GM10266 (cell line): ENCODE results near the gene SLC6A3.
A peak's percentile ranks its signal among the peaks of the same experiment; 100 is the strongest.

Experiments
- DNase-seq: peaks from one replicate; pipeline ENCODE4 v3.0.0; 2012; ENCODE audit errors: extremely low spot score
- CTCF ChIP-seq: IDR thresholded peaks from 2 replicates; pipeline ENCODE4 v1.5.1; 2012; ENCODE audit warnings: mild to moderate bottlenecking, low read depth; ENCODE audit not compliant: control insufficient read depth, insufficient read depth; ENCODE audit errors: missing control alignments

Gene SLC6A3

GRCh38 chr5:1445313-1445688, at the start of gene SLC6A3:
Gene SLC6A3 (minus strand): TSS chr5:1445440. CDS start chr5:1443197, 2,243 bp downstream.
- DNase-seq = no peak
- TF ChIP-seq CTCF = no peak

- no peak for TF ChIP-seq CTCF
- DNase-seq = no peak
Measured at GRCh38 chr5:1493941-1494340, 48.7 kb upstream of the SLC6A3 start.

- TF ChIP-seq CTCF = no peak
- DNase-seq = no peak
Measured at GRCh38 chr5:1493413-1493812, 48.2 kb upstream of the SLC6A3 start.

GRCh38 chr5:1492757-1493156, 47.5 kb upstream of the SLC6A3 start:
- no peak for DNase-seq
- TF ChIP-seq CTCF = no peak

GRCh38 chr5:1490376-1490775, 45.1 kb upstream of the SLC6A3 start:
- TF ChIP-seq CTCF = no peak
- DNase-seq = no peak

GRCh38 chr5:1489754-1490153, 44.5 kb upstream of the SLC6A3 start:
- no peak for DNase-seq
- TF ChIP-seq CTCF = no peak

GRCh38 chr5:1488882-1489680, 43.8 kb upstream of the SLC6A3 start:
- TF ChIP-seq CTCF = no peak
- DNase-seq = peak; percentile 67
